SJCRH30 (cell line): ENCODE measurements around the gene STMP1. TPM values are rescaled to one million over a fixed set of nuclear protein-coding genes. Genes with fewer than 3 reads are reported as not detected.
"Not testable (repeated sequence)": the region's sequence is repeated elsewhere in the genome, so short reads cannot be mapped to it uniquely, and the experiment has no call there.

ENCODE experiments used
- DNase-seq, 2 experiments: peaks; one replicate each; pipeline ENCODE4 v3.0.0-alpha.2; 2015 to 2020
- H3K27ac ChIP-seq: fragments of 250-450 bp; sonication (Bioruptor Pico); 2 replicates; pipeline ENCODE4 v1.5.1; 2020; ENCODE audit warnings: mild to moderate bottlenecking, moderate library complexity
- H3K27me3 ChIP-seq: fragments of 250-450 bp; sonication (Bioruptor Pico); 2 replicates; pipeline ENCODE4 v1.5.1; 2020; ENCODE audit warnings: mild to moderate bottlenecking, moderate library complexity
- H3K36me3 ChIP-seq: fragments of 250-450 bp; sonication (Bioruptor Pico); 2 replicates; pipeline ENCODE4 v1.5.1; 2020; ENCODE audit warnings: mild to moderate bottlenecking, moderate library complexity
- H3K4me1 ChIP-seq: fragments of 250-450 bp; sonication (Bioruptor Pico); 2 replicates; pipeline ENCODE4 v1.5.1; 2020; ENCODE audit warnings: mild to moderate bottlenecking, moderate library complexity
- H3K4me3 ChIP-seq: fragments of 250-450 bp; sonication (Bioruptor Pico); 2 replicates; pipeline ENCODE4 v1.5.1; 2020; ENCODE audit warnings: mild to moderate bottlenecking, moderate library complexity
- H3K9me3 ChIP-seq: fragments of 250-450 bp; sonication (Bioruptor Pico); replicated peaks from 2 replicates; pipeline ENCODE4 v1.5.1; 2020; ENCODE audit warnings: mild to moderate bottlenecking, moderate library complexity
- total RNA-seq: library from RNA; depleted of rRNA; stranded (reverse); fragments of >200 nt; shearing (Covaris generic); gene quantifications from 2 replicates; pipeline ENCODE4 v1.2.3, GENCODE V29; 2014

The STMP1 gene
- total RNA-seq, 1 experiment from 2014 or later: 27.3 TPM

GRCh38 chr7:135653340-135654080 lies 8.8 kb upstream of the STMP1 start:
- Histone ChIP-seq H3K9me3 (no peaks in the 10 kb centered on the region), H3K4me3 (no peak overlapping the region), H3K27me3 (no peaks in the 10 kb centered on the region), H3K36me3 (peaks cover 17% of the 10 kb centered on the region), H3K27ac (no peak overlapping the region), H3K4me1 (peaks cover 3% of the 10 kb centered on the region; the same call in 1 of the 2 replicates)
- DNase-seq: no peak

GRCh38 chr7:135658564-135658963 lies 3.8 kb upstream of the STMP1 start:
- H3K4me3 ChIP-seq: no peak overlapping the region
- no peak for DNase-seq
- no peaks in the 10 kb centered on the region for H3K27me3 ChIP-seq
- peaks cover 9% of the 10 kb centered on the region; the same call in 1 of the 2 replicates for H3K4me1 ChIP-seq
- no peaks in the 10 kb centered on the region for H3K36me3 ChIP-seq
- H3K9me3 ChIP-seq: no peaks in the 10 kb centered on the region
- H3K27ac ChIP-seq: no peak overlapping the region

DNA sequence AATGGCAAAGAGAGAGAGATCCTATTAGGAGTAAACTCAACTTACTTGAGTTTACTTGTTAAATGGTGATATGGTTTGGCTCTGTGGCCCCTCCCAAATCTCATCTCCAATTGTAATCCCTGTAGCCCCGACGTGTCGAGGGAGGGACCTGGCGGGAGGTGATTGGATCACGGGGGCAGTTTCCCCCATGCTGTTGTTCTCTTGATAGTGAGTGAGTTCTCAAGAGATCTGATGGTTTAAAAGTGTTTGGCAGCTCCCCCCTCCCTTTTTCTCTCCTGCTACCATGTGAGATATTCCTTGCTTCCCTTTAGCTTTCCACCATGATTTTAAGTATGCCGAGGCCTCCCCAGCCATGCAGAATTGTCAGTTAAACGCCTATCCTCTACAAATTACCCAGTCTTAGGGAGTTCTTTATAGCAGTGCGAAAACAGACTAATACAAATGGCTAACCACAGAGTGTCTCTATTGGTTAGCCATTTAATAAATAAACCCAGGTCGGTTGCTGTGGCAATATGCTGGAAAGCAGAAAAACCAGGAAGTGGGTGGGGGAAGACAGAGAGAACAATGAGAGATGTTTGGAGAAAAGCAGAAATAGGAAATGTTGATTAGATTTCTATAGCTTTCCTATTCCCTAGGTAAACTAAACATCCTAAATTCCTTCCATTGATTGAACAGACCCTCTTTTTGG lies 3.0 kb upstream of the STMP1 start:
- no peak overlapping the region for H3K27ac ChIP-seq
- H3K4me3 ChIP-seq: no peak overlapping the region
- no peak for DNase-seq

GRCh38 chr7:135661311-135662122 lies 797 bp upstream of the STMP1 start:
- Histone ChIP-seq H3K9me3 (no peaks in the 10 kb centered on the region), H3K27me3 (no peaks in the 10 kb centered on the region), H3K36me3 (no peaks in the 10 kb centered on the region), H3K4me3 (peak overlapping the region; percentile 95), H3K4me1 (peaks cover 22% of the 10 kb centered on the region), H3K27ac (peak overlapping the region; percentile 94)
- no peak for DNase-seq

More for the DNA sequence above, 3.0 kb upstream of the STMP1 start:
- no peaks in the 10 kb centered on the region for H3K36me3 ChIP-seq
- H3K9me3 ChIP-seq: no peaks in the 10 kb centered on the region
- no peaks in the 10 kb centered on the region for H3K27me3 ChIP-seq
- H3K4me1 ChIP-seq: peaks cover 13% of the 10 kb centered on the region; the same call in 1 of the 2 replicates

GRCh38 chr7:135662123-135662372 lies 266 bp upstream of the STMP1 start:
- Histone ChIP-seq H3K4me1 (peaks cover 22% of the 10 kb centered on the region), H3K27me3 (no peaks in the 10 kb centered on the region), H3K9me3 (no peaks in the 10 kb centered on the region), H3K27ac (peak overlapping the region; percentile 94), H3K36me3 (no peaks in the 10 kb centered on the region), H3K4me3 (peak overlapping the region; percentile 95)
- no peak for DNase-seq

GRCh38 chr7:135664046-135664589 lies 1.8 kb downstream of the STMP1 start:
- no peaks in the 10 kb centered on the region; the same call in 1 of the 2 replicates for H3K9me3 ChIP-seq
- H3K4me3 ChIP-seq: peak overlapping the region; percentile 95
- DNase-seq: peak; percentile 76 to 88
- no peaks in the 10 kb centered on the region for H3K27me3 ChIP-seq
- peak overlapping the region; percentile 94 for H3K27ac ChIP-seq
- peaks cover 22% of the 10 kb centered on the region for H3K4me1 ChIP-seq
- H3K36me3 ChIP-seq: 0 out of 2 replicates have a peak, but pooled peaks cover 3% of the 10 kb centered on the region

DNA sequence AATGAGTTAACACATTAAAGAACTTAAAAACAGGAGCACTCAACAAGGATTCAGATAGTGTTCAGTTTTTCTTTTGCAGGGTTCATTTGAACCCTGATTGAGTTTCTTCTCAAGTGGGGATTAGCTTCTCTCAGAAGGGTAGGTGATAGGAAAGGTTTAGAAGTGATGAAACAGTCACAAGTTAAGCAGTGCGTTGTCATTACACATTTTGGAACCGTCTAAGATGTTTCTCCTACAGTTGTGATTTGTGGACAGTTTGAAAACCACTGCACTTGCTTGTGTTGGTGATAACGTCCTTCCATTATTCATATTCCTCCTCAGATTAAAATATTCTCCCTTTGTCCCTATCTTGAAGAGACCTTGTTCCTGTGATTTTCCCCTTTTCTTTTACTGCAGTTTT lies 2.7 kb downstream of the STMP1 start:
- no peaks in the 10 kb centered on the region for H3K27me3 ChIP-seq
- H3K4me3 ChIP-seq: no peak overlapping the region
- H3K27ac ChIP-seq: peak overlapping the region; percentile 94

DNA sequence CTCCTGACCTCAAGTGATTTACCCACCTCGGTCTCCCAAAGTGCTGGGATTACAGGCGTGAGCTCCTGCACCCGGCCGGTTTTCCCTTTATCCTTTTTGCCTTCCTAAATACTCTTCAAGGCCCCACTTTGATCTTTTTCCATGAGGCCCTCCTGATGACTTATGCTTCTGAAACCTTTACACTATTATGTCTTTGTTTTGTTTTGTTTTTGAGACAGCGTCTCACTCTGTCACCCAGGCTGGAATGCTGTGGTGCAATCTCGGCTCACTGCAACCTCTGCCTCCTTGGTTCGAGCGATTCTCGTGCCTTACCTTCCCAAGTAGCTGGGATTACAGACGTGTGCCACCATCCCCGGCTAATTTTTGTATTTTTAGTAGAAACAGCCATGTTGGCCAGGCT lies 3.8 kb downstream of the STMP1 start:
- 0 out of 2 replicates have a peak, but pooled peaks cover 3% of the 10 kb centered on the region for H3K36me3 ChIP-seq
- H3K27ac ChIP-seq: no peak overlapping the region
- no peak for DNase-seq

More for the DNA sequence above, 2.7 kb downstream of the STMP1 start:
- no peak for DNase-seq
- H3K9me3 ChIP-seq: no peaks in the 10 kb centered on the region; the same call in 1 of the 2 replicates
- H3K36me3 ChIP-seq: 0 out of 2 replicates have a peak, but pooled peaks cover 3% of the 10 kb centered on the region
- H3K4me1 ChIP-seq: peaks cover 22% of the 10 kb centered on the region

DNA sequence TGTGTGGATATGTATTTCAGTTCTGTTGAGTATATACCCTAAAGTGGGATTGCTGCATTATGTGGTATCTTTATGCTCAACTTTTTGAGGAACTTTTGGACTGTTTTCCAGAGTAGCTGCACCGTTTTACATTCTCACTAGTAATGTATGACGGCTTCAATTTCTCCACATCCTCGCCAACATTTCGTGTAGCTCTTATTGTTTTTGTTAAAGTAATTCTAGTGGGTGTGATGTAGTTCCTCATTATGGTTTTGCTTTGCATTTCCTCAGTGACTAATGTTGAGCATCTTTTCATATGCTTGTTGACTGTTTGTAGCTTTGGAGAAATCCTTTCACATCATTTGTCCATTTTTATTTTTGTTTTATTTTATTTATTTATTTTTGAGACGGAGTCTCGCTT lies 4.5 kb downstream of the STMP1 start:
- Histone ChIP-seq H3K4me1 (peaks cover 16% of the 10 kb centered on the region), H3K9me3 (no peaks in the 10 kb centered on the region; the same call in 1 of the 2 replicates), H3K27ac (no peak overlapping the region), H3K36me3 (0 out of 2 replicates have a peak, but pooled peaks cover 3% of the 10 kb centered on the region), H3K4me3 (no peak overlapping the region), H3K27me3 (no peaks in the 10 kb centered on the region)
- DNase-seq: no peak

More for the DNA sequence above, 3.8 kb downstream of the STMP1 start:
- H3K4me3 ChIP-seq: no peak overlapping the region
- no peaks in the 10 kb centered on the region; the same call in 1 of the 2 replicates for H3K9me3 ChIP-seq
- peaks cover 22% of the 10 kb centered on the region for H3K4me1 ChIP-seq
- H3K27me3 ChIP-seq: no peaks in the 10 kb centered on the region

DNA sequence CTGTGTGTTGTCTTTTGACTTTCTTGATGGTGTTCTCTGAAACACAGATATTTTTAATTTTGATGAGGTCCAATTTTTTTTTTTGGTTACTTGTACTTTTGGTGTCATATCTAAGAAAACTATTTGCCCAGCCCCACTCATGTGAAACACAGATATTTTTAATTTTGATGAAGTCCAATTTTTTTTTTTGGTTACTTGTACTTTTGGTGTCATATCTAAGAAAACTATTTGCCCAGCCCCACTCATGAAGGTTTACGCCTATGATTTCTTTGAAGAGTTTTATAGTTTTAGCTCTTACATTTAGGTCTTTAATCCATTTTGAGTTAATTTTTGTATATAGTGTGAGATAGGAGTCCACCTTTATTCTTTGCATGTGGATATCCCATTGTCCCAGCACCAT lies 5.3 kb downstream of the STMP1 start:
- not testable (repeated sequence) for H3K9me3 ChIP-seq, H3K4me3 ChIP-seq, H3K36me3 ChIP-seq, H3K27ac ChIP-seq, H3K27me3 ChIP-seq, DNase-seq
- peaks cover 19% of the 10 kb centered on the region for H3K4me1 ChIP-seq

DNA sequence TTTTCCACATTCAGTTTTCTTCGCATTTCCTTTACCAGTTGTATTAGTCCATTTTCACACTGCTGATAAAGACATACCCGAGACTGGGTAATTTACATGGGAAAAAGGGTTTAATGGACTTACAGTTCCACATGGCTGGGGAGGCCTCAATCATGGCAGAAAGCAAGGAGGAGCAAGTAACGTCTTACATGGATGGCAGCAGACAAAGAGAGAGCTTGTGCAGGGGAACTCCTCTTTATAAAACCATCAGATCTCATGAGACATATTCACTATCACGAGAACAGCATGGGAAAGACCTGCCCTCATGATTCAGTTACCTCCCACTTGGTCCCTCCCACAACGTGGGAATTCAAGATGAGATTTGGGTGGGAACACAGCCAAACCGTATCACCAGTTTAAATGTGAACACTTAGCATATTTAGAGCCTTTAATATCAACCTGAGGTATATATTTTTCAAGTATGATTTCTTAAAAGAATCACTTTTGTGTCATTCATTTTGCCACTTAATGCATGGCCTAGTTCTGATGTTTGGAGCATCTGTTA lies 6.6 kb downstream of the STMP1 start:
- not testable (repeated sequence) for H3K27me3 ChIP-seq, DNase-seq, H3K27ac ChIP-seq, H3K36me3 ChIP-seq, H3K9me3 ChIP-seq, H3K4me3 ChIP-seq
- peaks cover 22% of the 10 kb centered on the region for H3K4me1 ChIP-seq

- Histone ChIP-seq H3K36me3 (peaks cover 10% of the 10 kb centered on the region; the same call in 1 of the 2 replicates), H3K27ac (no peak overlapping the region), H3K27me3 (no peaks in the 10 kb centered on the region), H3K4me3 (no peak overlapping the region), H3K4me1 (peaks cover 17% of the 10 kb centered on the region), H3K9me3 (no peaks in the 10 kb centered on the region; the same call in 1 of the 2 replicates)
- DNase-seq: no peak
Measured at GRCh38 chr7:135669774-135670173, 7.5 kb downstream of the STMP1 start.

- no peak overlapping the region for H3K4me3 ChIP-seq
- no peaks in the 10 kb centered on the region for H3K27me3 ChIP-seq
- peaks cover 14% of the 10 kb centered on the region; the same call in 1 of the 2 replicates for H3K36me3 ChIP-seq
- H3K27ac ChIP-seq: no peak overlapping the region
- no peak for DNase-seq
- peaks cover 13% of the 10 kb centered on the region for H3K4me1 ChIP-seq
- no peaks in the 10 kb centered on the region; the same call in 1 of the 2 replicates for H3K9me3 ChIP-seq
Measured at GRCh38 chr7:135670179-135670578, 7.9 kb downstream of the STMP1 start.
